Activated CD4-positive, alpha-beta T cell treated with anti-CD3 and anti-CD28 coated beads, Interleukin-2, amount 50 U/mL, for 16 hours (primary cell): Measurements from ENCODE around the gene RFPL1.
"Not testable (repeated sequence)": the region's sequence is repeated elsewhere in the genome, so short reads cannot be mapped to it uniquely, and the experiment has no call there.

Experiments used
- DNase-seq: peaks from one replicate; pipeline ENCODE4 v3.0.0-alpha.2; 2020

RFPL1 gene

DNA sequence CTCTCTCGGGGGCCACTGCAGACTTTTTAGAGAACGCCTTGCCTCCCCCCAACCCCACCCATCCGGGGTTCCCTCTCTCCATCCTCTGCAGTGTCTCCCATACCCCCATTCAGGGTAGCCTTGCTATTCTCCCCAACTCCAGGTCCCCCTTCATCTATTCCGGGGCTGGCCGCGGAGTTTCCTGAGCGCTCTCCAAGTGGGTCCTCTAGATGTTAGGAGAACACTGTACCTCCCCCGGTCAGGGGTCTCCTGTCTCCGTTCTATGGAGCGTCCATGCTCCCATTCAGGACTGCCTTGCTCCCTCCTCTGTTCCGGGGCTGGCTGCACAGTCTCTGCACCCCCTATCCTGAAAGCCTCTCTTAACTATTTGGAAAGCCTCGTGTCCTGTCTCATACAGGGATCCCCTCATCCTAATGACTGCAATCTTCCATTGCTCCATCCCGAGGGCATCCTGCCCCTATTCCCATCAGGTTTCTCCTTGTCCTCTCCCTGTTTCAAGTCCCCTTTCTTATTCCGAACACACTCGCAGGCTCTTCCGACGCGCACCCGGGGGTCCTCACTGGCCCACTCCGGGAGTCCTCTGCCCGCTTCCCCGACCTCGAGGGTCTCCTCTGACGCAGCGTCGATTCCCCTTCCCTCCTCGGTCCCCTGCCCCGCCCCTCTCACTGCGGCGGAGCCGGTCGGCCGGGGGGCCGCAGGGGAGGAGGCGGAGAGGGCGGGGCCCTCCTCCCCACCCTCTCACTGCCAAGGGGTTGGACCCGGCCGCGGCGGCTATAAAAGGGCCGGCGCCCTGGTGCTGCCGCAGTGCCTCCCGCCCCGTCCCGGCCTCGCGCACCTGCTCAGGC, 41.3 kb downstream of the RFPL1 start, which contains the start of gene NEFH:
Gene NEFH, plus strand, starts transcription at position 802 of the 845 bp plus-strand sequence. CDS start 45 bp downstream, outside the sequence.
- DNase-seq: no peak

- DNase-seq: no peak
Observed at GRCh38 chr22:29480262-29480511, 41.8 kb downstream of the RFPL1 start.

GRCh38 chr22:29480512-29481264, 42.3 kb downstream of the RFPL1 start:
- peak; percentile 63 for DNase-seq

DNA sequence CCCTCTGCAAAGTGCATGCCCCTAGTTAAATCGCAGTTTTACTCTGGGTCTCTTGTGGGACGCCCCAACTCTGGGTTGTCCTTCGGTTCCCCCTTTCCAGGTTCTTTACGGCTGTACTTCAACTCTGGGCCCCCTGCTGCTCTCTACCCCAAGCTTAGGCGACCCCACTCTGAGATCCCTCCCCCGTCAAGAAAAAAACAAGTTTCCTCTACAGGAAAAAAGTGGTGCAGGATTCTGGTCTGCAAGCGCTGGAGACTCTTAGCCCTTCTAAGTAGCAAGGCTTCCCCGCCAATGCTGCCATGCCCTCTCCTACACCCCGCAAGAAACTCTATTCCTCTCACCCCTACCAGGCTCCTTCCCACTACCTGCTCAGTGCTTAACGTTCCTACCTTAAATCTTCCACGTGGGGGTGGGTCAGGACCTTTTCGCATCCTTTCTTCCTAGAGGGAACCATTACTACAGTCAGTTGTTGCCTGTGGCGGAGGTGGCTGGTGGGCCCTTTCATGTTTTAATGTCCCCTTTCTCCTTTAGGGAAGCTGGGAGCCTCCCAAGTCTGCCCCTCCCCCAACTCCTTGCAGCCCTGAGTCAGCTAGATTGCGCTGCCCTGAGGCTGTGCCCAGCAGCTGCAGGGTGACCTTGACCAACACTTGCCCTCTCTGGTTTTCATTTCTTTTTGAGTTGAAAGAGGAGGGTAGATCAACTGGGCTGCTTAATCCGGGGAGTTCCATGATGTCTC, 43.0 kb downstream of the RFPL1 start:
- DNase-seq: no peak

DNA sequence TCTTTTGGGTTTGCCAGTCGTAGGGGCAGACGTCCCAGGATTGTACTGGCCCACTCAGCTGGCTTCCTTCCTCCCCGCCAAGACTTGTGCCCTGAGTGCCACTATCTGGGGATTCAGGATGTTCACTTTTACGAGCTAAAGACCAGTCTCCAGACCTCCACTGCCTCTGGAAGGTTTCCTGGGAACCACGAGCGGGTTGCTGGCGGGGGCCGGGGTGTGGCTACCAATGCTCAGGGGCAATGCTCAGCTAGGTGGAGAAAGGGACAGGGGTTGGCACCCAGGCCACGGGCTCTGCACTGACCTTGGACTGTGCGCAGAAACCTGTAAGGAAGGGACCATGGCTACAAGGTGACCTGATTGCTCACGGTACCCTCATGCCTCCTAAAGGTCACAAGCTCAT, 43.9 kb downstream of the RFPL1 start:
- DNase-seq: no peak

- no peak for DNase-seq
Observed at GRCh38 chr22:29482726-29483125, 44.3 kb downstream of the RFPL1 start.

DNA sequence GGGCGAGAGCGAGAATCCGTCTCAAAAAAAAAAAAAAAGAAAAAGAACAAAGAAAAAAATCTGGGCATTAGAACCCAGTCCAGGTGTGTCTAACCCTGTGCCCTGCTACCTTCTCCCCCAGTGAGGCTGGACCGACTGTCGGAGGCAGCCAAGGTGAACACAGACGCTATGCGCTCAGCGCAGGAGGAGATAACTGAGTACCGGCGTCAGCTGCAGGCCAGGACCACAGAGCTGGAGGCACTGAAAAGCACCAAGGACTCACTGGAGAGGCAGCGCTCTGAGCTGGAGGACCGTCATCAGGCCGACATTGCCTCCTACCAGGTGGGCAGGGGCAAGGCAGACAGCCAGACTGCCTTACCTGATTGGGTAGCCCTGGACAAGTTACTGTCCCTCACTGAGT, 44.9 kb downstream of the RFPL1 start:
- DNase-seq: no peak

- no peak for DNase-seq
Observed at GRCh38 chr22:29484642-29485041, 46.3 kb downstream of the RFPL1 start.

DNA sequence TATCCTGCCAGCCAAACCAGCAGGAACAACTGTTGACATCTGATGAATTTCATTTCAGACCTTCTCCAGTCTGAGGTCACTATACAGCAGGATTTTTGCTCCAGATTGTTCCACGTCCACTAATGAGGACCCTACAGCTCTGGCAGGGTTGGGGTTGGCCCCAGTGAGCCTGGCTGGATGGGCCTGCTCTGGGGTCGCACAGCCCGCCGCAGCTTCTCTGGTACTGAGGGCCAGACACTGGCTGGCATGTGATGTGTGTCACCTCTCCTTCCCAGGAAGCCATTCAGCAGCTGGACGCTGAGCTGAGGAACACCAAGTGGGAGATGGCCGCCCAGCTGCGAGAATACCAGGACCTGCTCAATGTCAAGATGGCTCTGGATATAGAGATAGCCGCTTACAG, 47.1 kb downstream of the RFPL1 start:
- DNase-seq: no peak

DNA sequence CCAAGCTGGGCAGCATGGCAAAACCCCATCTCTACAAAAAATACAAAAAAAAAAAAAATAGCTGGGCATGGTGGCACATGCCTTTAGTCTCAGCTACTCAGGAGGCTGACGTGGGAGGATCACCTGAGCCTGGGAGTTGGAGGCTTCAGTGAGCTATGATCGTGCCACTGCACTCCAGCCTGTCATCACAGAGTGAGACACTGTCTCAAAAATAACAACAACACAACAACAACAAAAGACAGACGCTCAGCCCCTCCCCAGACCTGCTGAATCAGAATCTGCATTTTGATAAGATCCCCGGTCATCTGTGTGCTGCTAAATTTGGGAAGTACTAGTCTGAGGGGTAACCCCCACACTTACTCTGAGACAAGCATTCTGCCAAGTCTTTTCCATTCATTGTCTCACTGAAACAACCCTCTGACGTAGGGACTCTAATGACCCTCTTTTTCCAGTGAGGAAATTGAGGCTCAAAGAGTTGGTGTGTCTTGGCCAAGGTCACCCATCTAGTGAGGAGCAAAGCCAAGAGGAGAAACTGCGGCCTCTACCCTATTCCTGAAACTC, 49.1 kb downstream of the RFPL1 start:
- no peak for DNase-seq

DNA sequence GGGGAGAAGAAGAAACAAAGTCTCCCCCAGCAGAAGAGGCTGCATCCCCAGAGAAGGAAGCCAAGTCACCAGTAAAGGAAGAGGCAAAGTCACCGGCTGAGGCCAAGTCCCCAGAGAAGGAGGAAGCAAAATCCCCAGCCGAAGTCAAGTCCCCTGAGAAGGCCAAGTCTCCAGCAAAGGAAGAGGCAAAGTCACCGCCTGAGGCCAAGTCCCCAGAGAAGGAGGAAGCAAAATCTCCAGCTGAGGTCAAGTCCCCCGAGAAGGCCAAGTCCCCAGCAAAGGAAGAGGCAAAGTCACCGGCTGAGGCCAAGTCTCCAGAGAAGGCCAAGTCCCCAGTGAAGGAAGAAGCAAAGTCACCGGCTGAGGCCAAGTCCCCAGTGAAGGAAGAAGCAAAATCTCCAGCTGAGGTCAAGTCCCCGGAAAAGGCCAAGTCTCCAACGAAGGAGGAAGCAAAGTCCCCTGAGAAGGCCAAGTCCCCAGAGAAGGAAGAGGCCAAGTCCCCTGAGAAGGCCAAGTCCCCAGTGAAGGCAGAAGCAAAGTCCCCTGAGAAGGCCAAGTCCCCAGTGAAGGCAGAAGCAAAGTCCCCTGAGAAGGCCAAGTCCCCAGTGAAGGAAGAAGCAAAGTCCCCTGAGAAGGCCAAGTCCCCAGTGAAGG, 50.9 kb downstream of the RFPL1 start:
- not testable (repeated sequence) for DNase-seq

GRCh38 chr22:29491012-29491411, 52.6 kb downstream of the RFPL1 start:
- DNase-seq: no peak
